GM19467 (cell line): ENCODE results near the gene EHMT1.

Experiments used
- ATAC-seq: cut with Tn5 transposase; IDR thresholded peaks from one replicate; pipeline ENCODE4 v1.9.1; 2021; ENCODE audit warnings: mild to moderate bottlenecking, moderate library complexity; ENCODE audit not compliant: unreplicated experiment

EHMT1 gene

DNA sequence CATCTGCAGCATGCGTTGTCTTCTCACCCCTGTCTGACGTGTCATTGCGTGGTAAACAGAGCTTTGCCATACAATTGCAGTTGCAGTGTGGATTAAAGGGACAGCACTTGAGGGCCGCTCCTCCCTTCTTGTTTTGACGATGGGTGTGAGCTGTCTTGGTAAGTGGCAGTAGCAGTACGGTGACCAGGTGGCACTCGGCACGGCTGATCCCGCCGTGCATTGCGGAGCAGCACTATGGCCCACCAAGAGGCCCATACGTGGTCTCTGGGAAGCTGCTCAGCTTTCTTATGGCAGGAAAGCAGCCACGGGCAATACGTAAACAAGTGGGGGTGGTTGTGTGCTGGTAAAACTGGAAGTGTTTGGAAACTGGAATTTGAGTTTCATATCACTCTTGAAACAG, 25.1 kb downstream of the EHMT1 start:
- no peak for ATAC-seq

DNA sequence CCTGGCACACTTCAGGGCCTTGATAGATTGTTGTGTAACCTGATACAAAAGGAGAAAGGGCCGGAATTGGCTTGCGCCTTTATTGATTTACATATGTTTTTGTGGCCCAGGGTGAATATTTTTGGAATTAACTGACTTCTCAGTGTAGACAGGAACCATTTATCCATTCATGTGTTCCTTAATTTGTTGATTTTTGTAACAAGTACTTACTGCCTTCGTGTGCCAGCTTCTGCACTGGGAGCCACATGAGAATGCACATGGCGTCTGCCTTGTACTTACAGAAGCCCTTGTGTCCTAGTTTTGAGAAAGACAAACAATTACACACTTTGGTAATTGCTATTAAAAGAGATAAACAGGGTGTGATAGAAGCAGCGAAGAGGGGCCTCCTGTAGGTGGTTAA, 26.4 kb downstream of the EHMT1 start:
- no peak for ATAC-seq

- ATAC-seq: no peak
These were observed 27.5 kb downstream of the EHMT1 start for GRCh38 chr9:137646341-137646740.

- no peak for ATAC-seq
These were observed 28.4 kb downstream of the EHMT1 start for GRCh38 chr9:137647096-137647714.

- ATAC-seq: no peak
These were observed 29.6 kb downstream of the EHMT1 start for GRCh38 chr9:137648396-137648795.

DNA sequence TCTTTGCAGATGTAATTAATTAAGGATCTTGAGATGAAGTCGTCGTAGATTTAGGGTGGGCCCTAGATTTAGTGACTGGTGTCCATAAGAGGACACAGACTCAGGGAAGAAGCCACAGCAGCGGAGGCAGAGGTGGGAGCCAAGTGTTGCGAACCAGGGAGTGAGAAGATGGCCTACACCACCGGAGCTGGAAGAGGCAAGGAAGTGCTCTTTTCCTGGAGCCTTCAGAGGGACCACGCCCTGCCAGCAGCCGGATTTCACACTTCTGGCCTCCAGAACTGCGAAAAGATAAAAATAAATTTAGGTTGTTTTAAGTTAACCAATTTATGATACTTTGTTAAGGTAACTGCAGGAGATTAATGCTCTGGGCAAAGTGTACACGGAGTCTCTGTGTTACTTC, 30.7 kb downstream of the EHMT1 start:
- ATAC-seq: no peak

DNA sequence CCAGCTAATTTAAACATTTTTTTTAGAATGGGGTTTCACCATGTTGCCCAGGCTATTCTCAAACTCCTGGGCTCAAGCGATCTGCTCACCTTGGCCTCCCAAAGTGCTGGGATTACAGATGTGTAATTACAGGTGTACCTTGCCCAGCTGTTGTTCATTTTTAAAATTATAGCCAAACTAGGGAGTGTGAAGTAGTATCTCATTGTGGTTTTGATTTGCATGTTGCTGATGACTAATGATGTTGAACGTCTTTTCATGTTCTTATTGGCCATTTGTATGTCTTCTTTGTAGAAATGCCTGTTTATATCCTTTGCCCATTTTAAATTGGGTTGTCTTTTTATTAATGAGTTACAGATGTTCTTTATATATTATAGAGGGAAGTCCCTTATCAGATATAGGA, 31.5 kb downstream of the EHMT1 start:
- no peak for ATAC-seq

DNA sequence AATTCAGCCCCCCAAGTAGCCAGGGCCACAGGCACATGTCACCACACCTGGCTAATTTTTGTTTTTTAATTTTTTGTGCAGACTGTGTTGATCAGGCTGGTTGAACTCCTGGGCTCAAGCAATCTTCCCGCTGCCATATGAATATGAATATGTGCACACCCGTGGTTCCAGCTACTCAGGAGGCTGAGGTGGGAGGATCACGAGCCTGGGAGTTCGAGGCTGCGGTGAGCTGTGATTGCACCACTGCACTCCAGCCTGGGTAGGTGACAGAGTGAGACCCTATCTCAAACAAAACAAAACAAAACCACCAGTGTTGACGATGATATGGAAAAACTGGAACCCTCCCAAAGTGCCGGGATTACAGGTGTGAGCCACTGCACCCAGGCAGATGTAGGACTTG, 32.0 kb downstream of the EHMT1 start:
- ATAC-seq: no peak

- ATAC-seq: no peak
These were observed 37.6 kb downstream of the EHMT1 start for GRCh38 chr9:137656416-137656815.

DNA sequence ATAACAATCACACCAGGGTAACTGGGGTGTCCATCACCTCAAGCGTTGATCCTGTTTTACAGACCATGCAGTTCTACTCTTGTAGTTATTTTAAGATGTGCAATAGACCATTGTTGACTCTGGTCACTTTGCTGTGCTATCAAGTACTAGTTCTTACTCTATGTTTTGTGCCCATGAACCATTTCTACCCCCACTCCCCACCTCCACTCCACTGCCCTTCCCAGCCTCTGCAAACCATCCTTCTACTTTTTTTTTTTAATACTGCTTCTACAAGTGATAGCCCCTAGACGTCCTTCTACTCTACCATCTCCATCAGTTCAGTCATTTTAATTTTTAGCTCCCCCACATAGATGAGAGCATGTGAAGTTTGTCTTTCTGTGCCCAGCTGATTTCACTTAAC, 38.8 kb downstream of the EHMT1 start:
- no peak for ATAC-seq

GRCh38 chr9:137658781-137659180, 40.0 kb downstream of the EHMT1 start:
- ATAC-seq: no peak

- no peak for ATAC-seq
These were observed 41.3 kb downstream of the EHMT1 start for GRCh38 chr9:137660144-137660543.

DNA sequence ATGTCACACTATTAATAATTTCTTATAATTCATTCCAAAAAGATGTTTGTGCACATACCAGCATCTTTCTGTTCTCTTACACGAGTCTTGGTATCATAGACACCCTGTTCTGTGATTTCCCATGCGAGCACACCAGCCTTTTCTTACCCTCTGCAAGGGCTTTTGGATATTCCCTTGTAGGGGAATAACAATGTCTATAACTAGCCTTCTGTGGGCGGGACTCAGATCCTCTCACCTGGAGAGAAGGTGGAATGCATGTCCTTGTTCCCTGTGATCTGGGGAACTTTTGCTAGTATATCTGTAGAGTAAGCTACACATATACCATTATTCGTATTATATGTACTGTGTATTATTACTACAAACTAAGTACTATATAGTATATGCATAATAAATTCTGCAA, 44.8 kb downstream of the EHMT1 start:
- no peak for ATAC-seq

- ATAC-seq: no peak
These were observed 45.9 kb downstream of the EHMT1 start for GRCh38 chr9:137664676-137665075.

DNA sequence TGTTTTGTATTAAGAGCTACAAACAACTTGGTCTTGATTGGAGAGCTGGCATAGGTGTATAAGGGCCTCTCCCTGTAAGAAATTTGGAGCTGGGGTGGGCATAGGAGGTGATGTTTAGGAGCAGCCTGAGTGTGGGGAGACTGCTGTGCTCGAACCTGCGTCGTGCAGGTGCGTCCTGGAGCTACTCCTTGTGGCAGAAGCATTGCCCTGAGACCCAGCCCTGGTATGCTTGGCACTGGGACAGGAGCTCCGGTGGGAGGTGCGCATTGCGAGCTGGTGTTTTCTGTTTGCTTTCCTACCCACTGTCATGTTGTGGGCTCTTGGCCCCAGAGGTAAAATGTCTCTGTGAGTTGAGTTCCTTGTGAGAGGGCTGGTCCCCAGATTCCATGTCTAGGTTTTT, 46.4 kb downstream of the EHMT1 start:
- ATAC-seq: no peak

GRCh38 chr9:137665697-137666512, 47.1 kb downstream of the EHMT1 start:
- no peak for ATAC-seq

GRCh38 chr9:137666513-137666822, 47.7 kb downstream of the EHMT1 start:
- ATAC-seq: no peak

DNA sequence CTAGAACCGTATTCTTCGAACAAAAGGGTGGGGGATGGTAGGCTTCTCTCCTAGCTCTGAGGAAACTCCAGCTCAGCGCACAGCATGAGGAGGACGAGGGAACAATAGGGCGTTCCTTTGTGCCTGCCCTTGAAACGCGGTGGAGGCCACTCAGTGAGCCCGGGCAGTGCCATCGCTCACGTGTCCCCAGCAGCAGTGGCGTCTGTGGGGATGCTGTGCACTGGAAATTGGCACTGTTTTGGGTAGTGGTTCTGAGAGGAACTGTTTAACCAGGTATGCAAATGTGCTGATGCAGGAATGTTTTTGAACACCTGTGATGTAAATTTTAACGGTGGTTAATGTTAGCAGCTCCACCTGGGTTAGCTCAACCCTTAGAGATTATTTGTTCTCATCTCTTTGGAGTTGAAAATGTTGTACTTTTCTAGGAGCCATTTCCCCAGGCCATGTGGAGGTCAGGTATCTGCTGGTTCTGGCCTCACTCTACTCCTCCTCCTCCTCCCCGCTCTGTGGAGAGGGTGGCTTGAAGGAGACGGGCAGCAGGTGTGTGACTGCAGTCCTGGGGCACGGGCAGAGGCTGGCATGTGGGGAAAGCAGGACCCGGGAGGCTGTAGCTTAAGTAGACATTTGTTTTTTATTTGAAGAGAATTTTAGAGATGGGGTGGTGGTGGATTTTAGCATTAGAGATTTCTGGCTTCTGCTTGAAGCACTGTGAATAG, 48.3 kb downstream of the EHMT1 start:
- ATAC-seq: no peak

GRCh38 chr9:137668203-137668602, 49.4 kb downstream of the EHMT1 start:
- ATAC-seq: no peak

DNA sequence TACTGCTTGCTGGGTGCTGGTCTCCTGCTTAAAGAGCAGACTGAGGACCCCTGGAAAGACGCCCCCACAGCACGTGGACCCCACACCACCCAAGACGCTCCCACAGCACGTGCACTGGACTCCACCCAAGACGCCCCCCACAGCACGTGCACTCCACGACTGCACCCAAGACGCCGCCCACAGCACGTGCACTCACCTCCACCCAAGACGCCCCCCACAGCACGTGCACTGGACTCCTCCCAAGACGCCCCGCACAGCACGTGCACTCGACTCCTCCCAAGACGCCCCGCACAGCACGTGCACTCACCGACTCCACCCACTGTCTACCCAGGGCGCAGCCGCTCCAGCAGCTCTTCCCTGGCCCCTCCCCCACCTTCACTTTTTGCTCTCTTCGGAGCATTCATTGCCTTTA, 50.5 kb downstream of the EHMT1 start:
- no peak for ATAC-seq

DNA sequence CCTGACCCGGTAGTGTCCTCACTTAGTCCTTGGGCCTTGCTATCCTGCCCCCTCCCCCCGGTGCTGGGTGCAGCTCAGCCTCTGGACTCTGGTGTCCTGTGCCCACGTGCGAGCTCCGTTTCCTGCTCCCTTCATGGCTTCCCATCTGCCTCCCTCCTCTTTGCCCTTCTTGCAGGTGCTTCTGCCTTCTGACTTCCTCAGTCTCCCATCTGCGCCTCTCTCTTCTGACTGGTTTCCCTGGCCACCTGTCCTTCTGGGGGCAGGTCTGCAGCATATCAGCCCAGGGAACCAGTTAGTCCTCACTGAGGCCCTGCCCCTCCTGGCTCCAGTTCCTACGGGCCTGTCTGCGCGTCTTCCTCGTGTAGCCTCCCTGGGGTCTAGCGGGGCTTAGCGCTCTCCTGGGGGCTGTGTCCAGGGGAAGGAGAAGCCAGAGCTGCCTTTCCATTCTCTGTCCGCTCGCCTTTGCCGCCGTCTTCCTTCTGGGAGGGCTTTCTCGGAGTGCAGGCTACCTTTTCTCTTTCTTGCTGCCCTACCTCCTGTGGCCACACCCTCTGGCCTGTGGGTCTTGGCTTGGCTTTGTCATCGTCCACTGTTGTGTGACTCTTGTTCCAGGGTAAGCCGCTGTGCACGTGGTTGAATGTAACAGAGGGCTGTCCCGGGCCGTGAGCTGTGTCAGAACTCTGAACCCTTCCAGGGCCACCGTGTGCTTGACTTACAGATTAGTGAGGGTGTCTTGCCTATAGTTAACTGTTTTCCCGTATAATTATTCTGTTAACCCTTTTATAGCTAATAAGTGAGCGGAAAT, 51.8 kb downstream of the EHMT1 start:
- ATAC-seq: no peak

DNA sequence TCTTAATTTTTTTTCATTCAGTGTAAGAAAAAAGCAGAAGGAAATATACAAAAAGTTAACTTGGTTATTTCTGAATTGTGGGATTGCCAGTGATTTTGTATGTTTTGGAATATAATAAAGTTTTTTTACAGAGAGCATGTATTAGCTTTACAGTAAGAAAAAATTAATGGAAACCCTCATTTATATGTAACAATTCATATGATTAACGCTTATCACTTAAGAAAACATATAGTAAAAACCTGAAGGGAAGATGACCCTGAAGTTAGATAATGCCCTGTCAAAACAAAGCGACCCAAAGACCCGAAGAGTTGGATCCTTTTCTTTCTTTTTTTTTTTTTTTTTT, 52.4 kb downstream of the EHMT1 start:
- no peak for ATAC-seq
